ENCODE results near the gene OTOGL. TPM values are rescaled to one million over a fixed set of nuclear protein-coding genes. Genes with fewer than 3 reads are reported as not detected.

Gene OTOGL, protein sequence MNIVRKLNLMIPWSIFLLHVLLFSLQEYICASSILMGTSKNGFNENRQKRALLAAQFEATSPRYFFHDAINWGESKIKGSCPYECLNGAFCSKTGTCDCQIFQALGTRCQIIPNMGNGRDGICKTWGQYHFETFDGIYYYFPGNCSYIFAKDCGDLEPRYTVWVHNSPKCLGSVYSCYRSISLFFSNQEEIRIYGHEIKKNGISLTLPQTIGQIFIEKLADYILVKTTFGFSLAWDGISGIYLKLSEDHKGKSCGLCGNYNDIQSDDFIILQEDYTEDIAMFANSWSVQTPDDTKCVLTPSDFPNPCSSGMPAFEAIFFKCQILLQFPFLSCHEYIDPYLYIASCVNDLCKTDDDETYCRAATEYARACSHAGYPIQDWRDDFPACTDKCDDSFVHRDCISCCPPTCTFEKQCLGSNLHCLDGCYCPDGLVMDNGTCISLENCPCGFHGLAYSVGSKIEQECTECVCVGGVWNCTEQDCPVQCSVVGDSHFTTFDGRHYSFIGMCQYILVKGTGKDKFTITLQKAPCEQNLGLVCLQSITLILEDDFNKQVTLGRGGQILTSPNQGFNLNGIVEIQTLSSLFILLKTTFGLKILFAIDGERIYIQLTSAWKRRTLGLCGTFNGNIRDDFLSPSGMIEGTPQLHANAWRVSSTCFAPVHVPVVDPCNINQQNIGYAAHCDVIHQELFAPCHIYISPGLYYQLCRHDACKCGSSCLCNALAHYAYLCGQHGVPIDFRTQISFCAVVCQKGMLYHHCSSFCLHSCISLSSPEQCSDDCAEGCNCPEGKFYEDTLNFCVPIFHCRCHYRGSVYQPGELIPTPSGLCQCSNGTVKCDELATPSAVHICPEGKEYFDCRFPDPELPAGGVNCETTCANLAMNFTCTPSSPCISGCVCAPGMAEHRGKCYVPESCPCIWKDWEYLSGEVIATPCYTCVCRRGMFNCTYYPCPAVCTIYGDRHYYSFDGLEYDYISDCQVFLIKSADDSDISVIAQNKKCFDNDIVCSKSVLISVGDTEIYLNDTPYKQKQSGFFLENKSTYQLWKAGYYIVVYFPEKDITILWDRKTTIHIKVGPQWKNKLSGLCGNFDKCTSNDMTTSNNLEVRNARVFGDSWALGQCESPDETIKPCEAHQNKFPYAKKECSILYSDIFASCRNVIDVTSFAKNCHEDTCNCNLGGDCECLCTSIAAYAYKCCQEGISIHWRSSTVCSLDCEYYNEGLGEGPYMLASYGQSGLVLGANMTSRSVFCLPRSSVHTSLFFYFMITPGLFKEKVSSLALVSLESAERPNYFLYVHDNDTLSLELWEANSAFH (N-terminal part only)
- not detected for polyA plus RNA-seq (2012; ENCODE audit: insufficient read depth, insufficient read length, low read depth)

GRCh38 chr12:80099259-80099658 lies at the start of gene OTOGL:
Gene OTOGL, plus strand, starts transcription at chr12:80099537. Its CDS starts 109,895 bp downstream, at chr12:80209432.
- TF ChIP-seq, protein P1, sequence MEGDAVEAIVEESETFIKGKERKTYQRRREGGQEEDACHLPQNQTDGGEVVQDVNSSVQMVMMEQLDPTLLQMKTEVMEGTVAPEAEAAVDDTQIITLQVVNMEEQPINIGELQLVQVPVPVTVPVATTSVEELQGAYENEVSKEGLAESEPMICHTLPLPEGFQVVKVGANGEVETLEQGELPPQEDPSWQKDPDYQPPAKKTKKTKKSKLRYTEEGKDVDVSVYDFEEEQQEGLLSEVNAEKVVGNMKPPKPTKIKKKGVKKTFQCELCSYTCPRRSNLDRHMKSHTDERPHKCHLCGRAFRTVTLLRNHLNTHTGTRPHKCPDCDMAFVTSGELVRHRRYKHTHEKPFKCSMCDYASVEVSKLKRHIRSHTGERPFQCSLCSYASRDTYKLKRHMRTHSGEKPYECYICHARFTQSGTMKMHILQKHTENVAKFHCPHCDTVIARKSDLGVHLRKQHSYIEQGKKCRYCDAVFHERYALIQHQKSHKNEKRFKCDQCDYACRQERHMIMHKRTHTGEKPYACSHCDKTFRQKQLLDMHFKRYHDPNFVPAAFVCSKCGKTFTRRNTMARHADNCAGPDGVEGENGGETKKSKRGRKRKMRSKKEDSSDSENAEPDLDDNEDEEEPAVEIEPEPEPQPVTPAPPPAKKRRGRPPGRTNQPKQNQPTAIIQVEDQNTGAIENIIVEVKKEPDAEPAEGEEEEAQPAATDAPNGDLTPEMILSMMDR (IDR thresholded peaks at IDR 0.05; ENCODE audit: low read depth, low read length), result no peak
- no peaks in the 10 kb centered on the region for H3K9me3 ChIP-seq
- no peak for DNase-seq
- H3K36me3 ChIP-seq, result no peaks in the 10 kb centered on the region
- H3K4me1 ChIP-seq, result no peaks in the 10 kb centered on the region
- no peak within 1 kb of the TSS for H3K4me3 ChIP-seq (ENCODE audit: low read depth, low read length)
- no peaks in the 10 kb centered on the region; the same call in 1 of the 2 replicates for H3K27me3 ChIP-seq

- H3K9me3 ChIP-seq, result no peaks in the 10 kb centered on the region
- H3K4me1 ChIP-seq, result no peaks in the 10 kb centered on the region
- DNase-seq, result no peak
- TF ChIP-seq, protein P1 (IDR thresholded peaks at IDR 0.05; ENCODE audit: low read depth, low read length), result no peak
- H3K36me3 ChIP-seq, result no peaks in the 10 kb centered on the region
- no peaks in the 10 kb centered on the region for H3K27me3 ChIP-seq
- no peak overlapping the region for H3K4me3 ChIP-seq (ENCODE audit: low read depth, low read length)
Measured at GRCh38 chr12:80050236-80050635, 49.1 kb upstream of the OTOGL start.

GRCh38 chr12:80053051-80053790 lies 46.1 kb upstream of the OTOGL start:
- TF ChIP-seq, protein P1 (IDR thresholded peaks at IDR 0.05; ENCODE audit: low read depth, low read length), result no peak
- Histone ChIP-seq H3K36me3 (no peaks in the 10 kb centered on the region), H3K27me3 (no peaks in the 10 kb centered on the region), H3K4me1 (no peaks in the 10 kb centered on the region), H3K4me3 (ENCODE audit: low read depth, low read length) (no peak overlapping the region), H3K9me3 (no peaks in the 10 kb centered on the region)
- no peak for DNase-seq

- Histone ChIP-seq H3K4me1 (no peaks in the 10 kb centered on the region), H3K36me3 (no peaks in the 10 kb centered on the region), H3K4me3 (ENCODE audit: low read depth, low read length) (no peak overlapping the region), H3K9me3 (no peaks in the 10 kb centered on the region), H3K27me3 (no peaks in the 10 kb centered on the region)
- TF ChIP-seq, protein P1 (IDR thresholded peaks at IDR 0.05; ENCODE audit: low read depth, low read length), result no peak
- DNase-seq, result no peak
Measured at GRCh38 chr12:80056232-80056631, 43.1 kb upstream of the OTOGL start.

GRCh38 chr12:80056845-80057244 lies 42.5 kb upstream of the OTOGL start:
- no peaks in the 10 kb centered on the region for H3K9me3 ChIP-seq
- no peaks in the 10 kb centered on the region for H3K36me3 ChIP-seq
- no peak for DNase-seq
- TF ChIP-seq, protein P1 (IDR thresholded peaks at IDR 0.05; ENCODE audit: low read depth, low read length), result no peak
- H3K27me3 ChIP-seq, result no peaks in the 10 kb centered on the region
- no peaks in the 10 kb centered on the region for H3K4me1 ChIP-seq
- H3K4me3 ChIP-seq (ENCODE audit: low read depth, low read length), result no peak overlapping the region
